ENCODE measurements around the gene NACC1. TPM values are rescaled to one million over a fixed set of nuclear protein-coding genes. Genes with fewer than 3 reads are reported as not detected.

Gene NACC1
- total and polyA plus RNA-seq, 2 donors (not counting 3 experiments of a cell fraction or from before 2014, with no cell fraction given) = 97.6 to 120 TPM

- no peak for DNase-seq (ENCODE audit: low read depth, low spot score)
- dilution Hi-C loops (cut with MboI; ENCODE audit: extremely low pct_ligation_motif_present, low sequenced_read_pairs) = no loop called here
- no peaks in the 10 kb centered on the region for H3K9me1 ChIP-seq (replicated peaks; ENCODE audit: control insufficient read depth, extremely low read depth, insufficient read depth, low read length)
- H3K79me2 ChIP-seq (ENCODE audit: control insufficient read depth, insufficient read depth, low read length) = peaks cover 77% of the 10 kb centered on the region
- no peaks in the 10 kb centered on the region for H4K20me1 ChIP-seq (replicated peaks; ENCODE audit: control insufficient read depth, extremely low read depth, insufficient read depth, low read length)
- H3K9ac ChIP-seq (replicated peaks; ENCODE audit: extremely low read depth, insufficient read depth, low read length) = no peak overlapping the region
- H3K4me1 ChIP-seq (ENCODE audit: control insufficient read depth, extremely low read depth, insufficient read depth, low read length) = peaks cover 8% of the 10 kb centered on the region
- H3K9me3 ChIP-seq (replicated peaks; ENCODE audit: control insufficient read depth, insufficient read depth, low read length) = no peaks in the 10 kb centered on the region
- H3K27me3 ChIP-seq (ENCODE audit: control insufficient read depth in 2 of 2, insufficient read depth in 2 of 2, low read length in 2 of 2) = no peaks in the 10 kb centered on the region
- TF ChIP-seq MAX (IDR thresholded peaks at IDR 0.05; ENCODE audit: insufficient read depth, insufficient read length) (no peak), POLR2AphosphoS5 (IDR thresholded peaks at IDR 0.05; ENCODE audit: insufficient read depth, low read depth, low read length) (no peak), FOS (IDR thresholded peaks at IDR 0.05; ENCODE audit: borderline replicate concordance, insufficient read depth, low read length) (no peak), POLR2A (IDR thresholded peaks at IDR 0.05; ENCODE audit: low read depth, low read length) (no peak), GATA2 (IDR thresholded peaks at IDR 0.05; ENCODE audit: insufficient read depth, insufficient read length, low read depth, low read length) (no peak), EZH2 (IDR thresholded peaks at IDR 0.05; ENCODE audit: borderline replicate concordance, low read depth, low read length, severe bottlenecking) (no peak), MYC (IDR thresholded peaks at IDR 0.05; ENCODE audit: low read depth, low read length) (no peak), JUN (IDR thresholded peaks at IDR 0.05; ENCODE audit: borderline replicate concordance, insufficient read depth, insufficient read length, low read depth) (no peak)
- TF ChIP-seq, protein P1, sequence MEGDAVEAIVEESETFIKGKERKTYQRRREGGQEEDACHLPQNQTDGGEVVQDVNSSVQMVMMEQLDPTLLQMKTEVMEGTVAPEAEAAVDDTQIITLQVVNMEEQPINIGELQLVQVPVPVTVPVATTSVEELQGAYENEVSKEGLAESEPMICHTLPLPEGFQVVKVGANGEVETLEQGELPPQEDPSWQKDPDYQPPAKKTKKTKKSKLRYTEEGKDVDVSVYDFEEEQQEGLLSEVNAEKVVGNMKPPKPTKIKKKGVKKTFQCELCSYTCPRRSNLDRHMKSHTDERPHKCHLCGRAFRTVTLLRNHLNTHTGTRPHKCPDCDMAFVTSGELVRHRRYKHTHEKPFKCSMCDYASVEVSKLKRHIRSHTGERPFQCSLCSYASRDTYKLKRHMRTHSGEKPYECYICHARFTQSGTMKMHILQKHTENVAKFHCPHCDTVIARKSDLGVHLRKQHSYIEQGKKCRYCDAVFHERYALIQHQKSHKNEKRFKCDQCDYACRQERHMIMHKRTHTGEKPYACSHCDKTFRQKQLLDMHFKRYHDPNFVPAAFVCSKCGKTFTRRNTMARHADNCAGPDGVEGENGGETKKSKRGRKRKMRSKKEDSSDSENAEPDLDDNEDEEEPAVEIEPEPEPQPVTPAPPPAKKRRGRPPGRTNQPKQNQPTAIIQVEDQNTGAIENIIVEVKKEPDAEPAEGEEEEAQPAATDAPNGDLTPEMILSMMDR (IDR thresholded peaks at IDR 0.05; ENCODE audit: extremely low read depth in 1 of 2, insufficient read depth in 1 of 2, low read depth in 1 of 2, low read length in 2 of 2) = no peak
- ChIA-PET CTCF (interaction anchor here (1.5 kb wide), 1 partner anchor 29 kb away, joined by 4 read pairs; the partner anchor contains the start of genes IER2 and STX10), POLR2A (no interaction called here)
- H3K27ac ChIP-seq (ENCODE audit: insufficient read depth, low read depth, low read length) = no peak overlapping the region
- FAIRE-seq = no peak
- no TSS peak for BruUV-seq (replicated peaks)
- no peak overlapping the region for H3K4me3 ChIP-seq (replicated peaks in 1 of 3; ENCODE audit: insufficient read depth in 1 of 3, low read depth in 1 of 3, low read length in 3 of 3)
- H3K36me3 ChIP-seq (ENCODE audit: control insufficient read depth in 2 of 2, extremely low read depth in 1 of 2, insufficient read depth in 2 of 2, low read length in 2 of 2) = peaks cover 0 to 7% of the 10 kb centered on the region in 2 experiments
- intact Hi-C loops (cut with micrococcal nuclease) = no loop called here
- H3K4me2 ChIP-seq (ENCODE audit: insufficient read depth, low read length) = no peak overlapping the region
- H2AFZ ChIP-seq (ENCODE audit: low read depth, low read length) = no peak overlapping the region
These were observed 3.6 kb downstream of the NACC1 start for GRCh38 chr19:13121551-13122274.
